Gastrocnemius medialis (tissue), 4 donors: Measurements from ENCODE around the gene KISS1R. TPM values are rescaled to one million over a fixed set of nuclear protein-coding genes. Genes with fewer than 3 reads are reported as not detected.

Source experiments
- ATAC-seq, 2 donors: fragments of 150-250 bp; one replicate each; pipeline ENCODE4 v1.9.1; 2016
- DNase-seq, 2 donors: peaks; one replicate each; pipeline ENCODE4 v3.0.0-alpha.2; 2019
- H3K27ac ChIP-seq, 4 donors: fragments of 200-600 bp; sonication (generic); 1 replicate in 1 of 4; 2 replicates in 3 of 4; pipeline ENCODE4 v1.5.1; 2016 to 2018; ENCODE audit warnings: mild to moderate bottlenecking in 2 of 4, moderate library complexity in 1 of 4
- H3K27me3 ChIP-seq, 3 donors: fragments of 200-600 bp; sonication (generic) in 2 of 3; 1 replicate in 1 of 3; 2 replicates in 2 of 3; pipeline versions ENCODE4 v1.5.1 to v1.6.0; 2016 to 2019; ENCODE audit warnings: mild to moderate bottlenecking in 1 of 3, moderate library complexity in 1 of 3
- H3K36me3 ChIP-seq, 2 donors: fragments of 200-600 bp; sonication (generic) in 1 of 2; one replicate each; pipeline ENCODE4 v1.5.1; 2017 to 2018
- H3K4me1 ChIP-seq, 2 donors: fragments of 200-600 bp; sonication (generic) in 1 of 2; one replicate each; pipeline ENCODE4 v1.5.1; 2016 to 2017; ENCODE audit warnings: mild to moderate bottlenecking in 2 of 2
- H3K4me3 ChIP-seq, 4 donors: fragments of 200-600 bp; sonication (generic) in 3 of 4; 1 replicate in 1 of 4; 2 replicates in 3 of 4; pipeline ENCODE4 v1.5.1; 2016 to 2019; ENCODE audit warnings: mild to moderate bottlenecking in 2 of 4
- H3K9me3 ChIP-seq, 3 donors: fragments of 200-600 bp; sonication (generic) in 2 of 3; 1 replicate in 1 of 3; 2 replicates in 2 of 3; pipeline ENCODE4 v1.5.1; 2016 to 2019
- POLR2A ChIP-seq, 2 donors: fragments of 450-650 bp; IDR thresholded peaks; one replicate each; pipeline ENCODE4 v1.6.1; 2017; ENCODE audit warnings: antibody characterized with exemption in 2 of 2, mild to moderate bottlenecking in 2 of 2, moderate library complexity in 2 of 2
- in situ Hi-C, 4 donors: fragments of 200-750 bp; cut with MboI; loops; one replicate each; pipeline versions ENCODE4 v1.15.0 to v1.8.0; 2017; ENCODE audit warnings: low sequenced_read_pairs in 4 of 4
- intact Hi-C: fragments of 100-400 bp; cut with DNase I; formaldehyde crosslinking; loops from one replicate; pipeline ENCODE4 v1.15.1; 2023; ENCODE audit warnings: low total_unique reads
- total RNA-seq, 4 donors: library from RNA; depleted of rRNA; stranded (reverse); fragments of >200 nt; gene quantifications; one replicate each; pipeline versions ENCODE4 v1.1.0 to v1.2.3, GENCODE V29; 2016
- TF ChIP-seq, protein P1 (sequence below), 5 experiments: fragments of 450-650 bp in 3 of 5; fragments of 200-600 bp in 2 of 5; sonication (generic) in 2 of 5; IDR thresholded peaks in 4 of 5; conservative IDR thresholded peaks in 1 of 5; 1 replicate in 4 of 5; 2 replicates in 1 of 5; pipeline ENCODE4 v1.5.1; 2016 to 2019; ENCODE audit warnings: antibody characterized with exemption in 5 of 5, mild to moderate bottlenecking in 3 of 5, moderate library complexity in 3 of 5

Gene KISS1R
- total RNA-seq, 4 donors from 2014 or later = not detected

DNA sequence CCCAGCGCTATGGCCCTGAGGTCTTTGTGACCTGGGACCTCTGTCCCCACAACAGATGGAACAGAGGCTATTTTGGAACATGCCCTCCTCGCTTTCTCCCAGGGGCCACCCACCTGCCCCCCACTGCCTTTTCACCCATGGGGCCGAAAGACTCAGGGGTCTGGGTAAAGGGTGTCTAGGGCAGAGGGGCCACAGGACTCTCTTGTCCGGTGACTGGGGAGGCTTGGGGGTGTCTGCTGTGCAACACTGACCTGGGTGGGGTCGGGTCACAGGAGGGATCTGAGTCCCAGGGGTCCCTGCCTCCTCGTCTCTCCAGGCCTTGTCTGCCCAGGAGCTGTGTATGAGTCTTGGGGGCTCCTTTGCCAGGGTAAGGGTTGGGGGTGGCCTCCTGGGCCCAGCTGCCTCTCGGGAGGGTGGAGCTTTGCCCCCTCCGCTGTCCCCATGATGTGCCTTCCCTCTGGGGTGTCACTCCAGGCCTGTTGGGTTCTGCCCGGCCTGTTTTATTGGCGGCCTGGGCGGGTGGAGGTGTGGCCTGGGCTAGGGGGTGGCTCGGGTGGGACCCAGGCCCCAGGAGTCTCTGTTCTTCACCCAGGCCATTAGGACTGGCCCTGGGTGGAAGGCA lies 10.8 kb downstream of the KISS1R start:
- H3K27ac ChIP-seq = peak overlapping the region; percentile 74 to 91 (median 86)
- no peaks in the 10 kb centered on the region for H3K9me3 ChIP-seq
- no peaks in the 10 kb centered on the region for H3K27me3 ChIP-seq
- peak overlapping the region in 2 of 4 donors; percentile 86 to 92 for H3K4me3 ChIP-seq
- H3K4me1 ChIP-seq = peaks cover 5 to 23% of the 10 kb centered on the region in 2 donors
- DNase-seq = no peak
- TF ChIP-seq, protein P1, sequence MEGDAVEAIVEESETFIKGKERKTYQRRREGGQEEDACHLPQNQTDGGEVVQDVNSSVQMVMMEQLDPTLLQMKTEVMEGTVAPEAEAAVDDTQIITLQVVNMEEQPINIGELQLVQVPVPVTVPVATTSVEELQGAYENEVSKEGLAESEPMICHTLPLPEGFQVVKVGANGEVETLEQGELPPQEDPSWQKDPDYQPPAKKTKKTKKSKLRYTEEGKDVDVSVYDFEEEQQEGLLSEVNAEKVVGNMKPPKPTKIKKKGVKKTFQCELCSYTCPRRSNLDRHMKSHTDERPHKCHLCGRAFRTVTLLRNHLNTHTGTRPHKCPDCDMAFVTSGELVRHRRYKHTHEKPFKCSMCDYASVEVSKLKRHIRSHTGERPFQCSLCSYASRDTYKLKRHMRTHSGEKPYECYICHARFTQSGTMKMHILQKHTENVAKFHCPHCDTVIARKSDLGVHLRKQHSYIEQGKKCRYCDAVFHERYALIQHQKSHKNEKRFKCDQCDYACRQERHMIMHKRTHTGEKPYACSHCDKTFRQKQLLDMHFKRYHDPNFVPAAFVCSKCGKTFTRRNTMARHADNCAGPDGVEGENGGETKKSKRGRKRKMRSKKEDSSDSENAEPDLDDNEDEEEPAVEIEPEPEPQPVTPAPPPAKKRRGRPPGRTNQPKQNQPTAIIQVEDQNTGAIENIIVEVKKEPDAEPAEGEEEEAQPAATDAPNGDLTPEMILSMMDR (IDR thresholded peaks at IDR 0.05 in 4 of 5, conservative IDR thresholded peaks at IDR 0.05 in 1 of 5) = no peak
- TF ChIP-seq POLR2A (IDR thresholded peaks at IDR 0.05) = no peak
- in situ Hi-C loops (loop anchor here in 1 of 4 donors (10.0 kb wide), 1 partner anchor 153 kb away; no protein-coding TSS in a partner anchor), intact Hi-C loops (loop anchor here (5.0 to 10.0 kb wide), 2 partner anchors 263 to 264 kb away; partner anchors contain the start of gene RNF126)
- ATAC-seq = no peak
- H3K36me3 ChIP-seq = no peaks in the 10 kb centered on the region

DNA sequence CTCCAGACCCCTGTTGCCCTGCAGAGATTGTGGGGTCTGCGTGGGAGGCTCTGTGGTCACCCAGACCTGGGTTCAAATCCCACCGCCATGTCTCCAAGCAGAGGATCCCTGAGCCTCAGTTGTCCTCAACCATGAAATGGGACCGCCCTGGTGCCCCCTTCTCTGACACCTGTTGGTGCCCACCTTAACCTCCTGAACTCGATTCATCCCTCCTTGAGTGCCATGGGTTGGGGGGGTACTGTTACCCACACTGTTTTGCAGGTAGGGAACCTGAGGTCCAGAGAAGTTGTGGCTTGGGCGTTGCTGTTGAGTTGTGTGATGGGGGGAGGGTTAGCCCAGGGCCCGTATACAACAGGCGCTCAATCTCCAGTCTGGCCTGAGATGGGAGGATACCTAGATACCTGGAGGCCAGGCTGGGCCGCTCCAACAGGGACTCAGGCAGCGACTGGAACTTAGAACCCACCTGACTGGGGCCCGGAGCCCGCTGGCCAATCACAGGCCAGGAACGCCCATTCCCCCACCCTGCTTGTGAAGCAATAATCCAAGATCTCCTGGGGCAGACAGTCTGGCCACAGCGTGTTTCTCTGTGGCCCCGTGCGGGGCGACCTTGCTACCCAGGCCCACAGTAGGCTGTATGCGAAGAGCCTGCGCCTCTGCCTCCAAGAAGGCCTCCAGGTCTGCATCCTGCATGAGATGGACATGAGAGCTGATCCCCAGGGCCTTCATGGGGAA lies 11.5 kb downstream of the KISS1R start:
- in situ Hi-C loops = loop anchor here in 1 of 4 donors (10.0 kb wide), 1 partner anchor 154 kb away; no protein-coding TSS in a partner anchor

DNA sequence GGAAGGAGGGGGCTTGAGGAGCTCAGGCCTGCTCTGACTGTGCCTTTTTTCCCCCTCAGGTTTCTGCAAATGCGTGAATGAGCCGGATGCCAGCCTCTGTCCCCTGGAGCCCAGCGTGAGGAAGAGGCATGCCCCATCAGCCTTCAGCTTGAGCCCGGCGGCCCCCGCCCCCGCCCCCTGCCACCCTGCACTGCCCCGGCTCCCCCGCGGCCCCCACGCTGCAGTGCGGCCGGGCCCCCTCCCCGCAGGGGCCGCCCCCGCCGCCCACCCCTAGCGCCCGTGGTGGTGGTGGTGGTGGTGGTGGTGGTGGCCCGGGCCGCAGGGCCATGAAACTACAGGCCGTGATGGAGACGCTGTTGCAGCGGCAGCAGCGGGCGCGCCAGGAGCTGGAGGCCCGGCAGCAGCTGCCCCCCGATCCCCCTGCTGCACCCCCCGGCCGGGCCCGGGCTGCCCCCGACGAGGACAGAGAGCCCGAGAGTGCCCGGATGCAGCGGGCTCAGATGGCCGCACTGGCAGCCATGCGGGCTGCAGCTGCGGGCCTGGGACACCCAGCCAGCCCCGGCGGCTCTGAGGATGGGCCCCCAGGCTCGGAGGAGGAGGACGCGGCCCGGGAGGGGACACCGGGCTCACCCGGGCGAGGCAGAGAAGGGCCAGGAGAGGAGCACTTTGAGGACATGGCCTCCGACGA lies 12.2 kb downstream of the KISS1R start:
- ATAC-seq (no peak), DNase-seq (no peak)
- Histone ChIP-seq H3K4me1 (peaks cover 16 to 37% of the 10 kb centered on the region in 2 donors), H3K36me3 (no peaks in the 10 kb centered on the region), H3K9me3 (no peaks in the 10 kb centered on the region), H3K4me3 (no peak overlapping the region), H3K27me3 (no peaks in the 10 kb centered on the region), H3K27ac (no peak overlapping the region)
- in situ Hi-C loops (loop anchor here in 1 of 4 donors (10.0 kb wide), 1 partner anchor 155 kb away; no protein-coding TSS in a partner anchor), intact Hi-C loops (loop anchor here (5.0 to 10.0 kb wide), 2 partner anchors 263 to 265 kb away; partner anchors contain the start of gene RNF126)
- no peak for TF ChIP-seq POLR2A (IDR thresholded peaks at IDR 0.05)
- TF ChIP-seq, protein P1 (IDR thresholded peaks at IDR 0.05 in 4 of 5, conservative IDR thresholded peaks at IDR 0.05 in 1 of 5) = no peak

More for the DNA sequence above, 11.5 kb downstream of the KISS1R start:
- H3K36me3 ChIP-seq = no peaks in the 10 kb centered on the region
- no peaks in the 10 kb centered on the region for H3K9me3 ChIP-seq
- intact Hi-C loops = loop anchor here (5.0 to 10.0 kb wide), 2 partner anchors 264 kb away; partner anchors contain the start of gene RNF126
- ATAC-seq (no peak), DNase-seq (peak in 1 of 2 donors; percentile 35)
- no peak overlapping the region for H3K4me3 ChIP-seq
- peaks cover 9 to 30% of the 10 kb centered on the region in 2 donors for H3K4me1 ChIP-seq
- H3K27me3 ChIP-seq = no peaks in the 10 kb centered on the region
- TF ChIP-seq POLR2A (IDR thresholded peaks at IDR 0.05) = no peak
- TF ChIP-seq, protein P1 (IDR thresholded peaks at IDR 0.05 in 4 of 5, conservative IDR thresholded peaks at IDR 0.05 in 1 of 5) = no peak
- peak overlapping the region in 1 of 4 donors; percentile 74 for H3K27ac ChIP-seq

DNA sequence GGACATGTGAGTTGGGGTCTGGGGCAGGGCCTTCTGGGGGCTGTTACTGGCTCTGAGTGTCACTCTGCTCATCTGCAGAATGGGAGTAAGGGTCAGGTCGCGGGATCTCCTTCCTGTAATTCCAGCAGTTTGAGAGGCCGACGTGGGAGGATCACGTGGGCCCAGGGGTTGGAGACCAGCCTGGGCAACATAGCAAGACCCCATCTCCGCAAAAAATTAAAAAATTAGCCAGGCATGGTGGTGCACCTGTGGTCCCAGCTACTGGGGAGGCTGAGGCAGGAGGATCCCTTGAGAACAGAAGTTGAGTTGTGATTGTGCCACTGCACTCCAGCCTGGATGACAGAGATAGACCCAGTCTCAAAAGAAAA lies 12.7 kb downstream of the KISS1R start:
- ATAC-seq = no peak
- peaks cover 15 to 37% of the 10 kb centered on the region in 2 donors for H3K4me1 ChIP-seq

More for the DNA sequence above, 12.7 kb downstream of the KISS1R start:
- no peak for DNase-seq
- no peak overlapping the region for H3K27ac ChIP-seq
- no peak overlapping the region for H3K4me3 ChIP-seq
- intact Hi-C loops = loop anchor here (5.0 to 10.0 kb wide), 2 partner anchors 262 to 265 kb away; partner anchors contain the start of gene RNF126
- H3K36me3 ChIP-seq = no peaks in the 10 kb centered on the region
- no peaks in the 10 kb centered on the region for H3K9me3 ChIP-seq
- in situ Hi-C loops = loop anchor here in 1 of 4 donors (10.0 kb wide), 1 partner anchor 155 kb away; no protein-coding TSS in a partner anchor
- TF ChIP-seq, protein P1 (IDR thresholded peaks at IDR 0.05 in 4 of 5, conservative IDR thresholded peaks at IDR 0.05 in 1 of 5) = no peak
- TF ChIP-seq POLR2A (IDR thresholded peaks at IDR 0.05) = no peak
- no peaks in the 10 kb centered on the region for H3K27me3 ChIP-seq
